ENCODE results near the gene MTM1.

MTM1 gene

DNA sequence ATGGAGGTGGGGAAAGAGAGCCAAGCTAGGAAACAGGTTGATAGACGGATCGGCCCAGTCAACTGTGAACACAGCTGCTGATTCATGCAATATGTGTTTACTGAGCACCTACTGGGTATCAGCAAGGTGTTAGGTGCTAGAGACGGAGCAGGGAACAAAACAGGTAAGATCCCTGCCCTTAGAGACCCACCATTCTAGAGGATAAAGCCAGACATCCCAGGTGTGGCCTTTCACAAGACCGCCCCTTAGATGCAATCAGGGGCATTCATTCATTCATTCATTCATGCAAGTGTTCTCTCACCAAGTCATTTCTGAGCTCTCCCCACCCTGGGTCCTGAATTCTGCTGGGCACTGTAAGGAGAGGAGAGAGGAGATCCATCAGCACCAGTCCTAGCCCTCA lies 20.2 kb upstream of the MTM1 start:
- no peak for DNase-seq (ENCODE audit: low read depth in 4 of 4, low spot score in 1 of 4)

DNA sequence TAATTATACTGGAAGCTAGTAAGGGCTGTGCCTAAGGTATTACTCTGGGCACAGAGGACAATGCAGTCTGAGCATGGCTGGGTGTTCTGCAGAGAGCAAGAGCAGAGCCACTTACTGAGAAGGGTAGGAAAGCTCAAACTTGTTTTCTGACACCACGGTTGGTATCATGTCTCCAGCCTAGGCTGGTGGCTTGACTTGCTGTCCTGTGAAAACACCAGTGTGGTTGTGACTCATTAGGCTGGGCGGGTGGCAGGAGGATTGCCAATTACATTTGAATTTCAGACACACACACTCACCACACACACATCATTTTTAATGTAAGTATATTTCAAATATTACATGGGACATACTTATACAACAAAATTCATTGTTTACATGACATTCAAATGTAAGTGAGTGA lies 19.7 kb upstream of the MTM1 start:
- no peak for DNase-seq (ENCODE audit: low read depth in 4 of 4, low spot score in 1 of 4)

DNA sequence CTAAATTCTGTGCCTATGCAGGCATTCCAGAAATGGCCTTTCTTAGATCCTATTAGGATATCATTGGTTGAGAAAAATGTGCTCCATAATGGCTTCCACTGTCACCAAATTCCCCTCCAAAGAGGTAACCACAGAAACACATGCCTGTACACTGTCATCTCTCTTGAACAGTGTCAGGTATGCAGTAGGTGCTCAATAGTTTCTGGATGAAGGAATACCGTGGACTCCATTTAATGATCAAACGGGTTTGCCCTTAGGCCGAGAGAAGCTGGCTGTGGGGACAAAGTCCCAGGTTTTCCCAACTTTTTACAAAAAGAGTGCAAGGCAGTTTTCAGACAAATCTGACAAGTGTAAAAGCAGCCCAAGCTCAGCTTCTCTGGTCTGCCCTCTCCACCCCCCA lies 16.5 kb upstream of the MTM1 start:
- DNase-seq (ENCODE audit: low read depth in 4 of 4, low spot score in 1 of 4): no peak

GRCh38 chrX:150558424-150558823 lies 10.0 kb upstream of the MTM1 start:
- no peak for DNase-seq (ENCODE audit: low read depth in 4 of 4, low spot score in 1 of 4)

DNA sequence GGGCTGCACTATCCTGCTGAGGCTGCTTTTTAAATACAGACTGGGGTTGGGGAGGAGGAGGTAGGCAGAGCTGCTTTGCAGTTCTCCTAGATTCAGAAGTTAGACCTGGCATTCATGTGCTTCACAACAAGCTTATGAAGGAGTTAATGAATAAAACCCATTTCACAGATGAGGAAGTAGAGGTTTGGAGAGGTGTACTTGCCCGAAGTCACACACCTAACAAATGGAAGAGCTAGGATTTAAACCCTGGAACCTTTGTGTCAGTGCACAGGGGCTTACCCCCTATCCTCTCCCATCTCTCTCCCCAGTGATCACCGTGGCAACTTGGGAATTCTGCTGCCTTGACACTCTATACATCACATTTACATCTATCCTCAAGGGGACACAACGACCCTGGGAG lies 3.6 kb upstream of the MTM1 start:
- no peak for DNase-seq (ENCODE audit: low read depth in 4 of 4, low spot score in 1 of 4)

DNA sequence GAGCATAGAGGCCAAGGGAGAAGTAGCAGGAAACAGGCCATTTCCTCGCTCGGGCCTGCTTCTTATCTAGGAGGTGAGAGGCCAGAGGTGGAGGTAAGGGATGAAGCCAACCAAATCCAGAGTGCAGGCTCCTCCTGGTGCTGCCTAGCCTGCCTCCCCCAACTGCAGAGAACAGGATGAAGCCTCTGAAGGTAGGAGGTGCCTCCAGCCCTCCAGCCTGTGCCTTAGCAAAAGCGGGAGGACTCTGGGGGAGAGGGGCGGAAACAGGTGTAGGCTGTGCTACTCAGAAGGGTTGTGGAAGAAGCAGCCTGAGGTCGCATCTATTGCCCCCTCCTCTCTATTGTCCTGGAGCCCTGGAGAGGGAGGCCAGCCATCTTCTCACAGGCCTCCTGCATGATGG lies 2.9 kb upstream of the MTM1 start:
- DNase-seq (ENCODE audit: low read depth in 4 of 4, low spot score in 1 of 4): no peak

- no peak for DNase-seq (ENCODE audit: low read depth in 4 of 4, low spot score in 1 of 4)
These were observed 1.7 kb upstream of the MTM1 start for GRCh38 chrX:150566734-150567182.

- DNase-seq (ENCODE audit: low read depth in 4 of 4, low spot score in 1 of 4): no peak
These were observed 639 bp upstream of the MTM1 start for GRCh38 chrX:150567645-150568319.

GRCh38 chrX:150569155-150569477 lies 695 bp downstream of the MTM1 start:
- no peak for DNase-seq (ENCODE audit: low read depth in 4 of 4, low spot score in 1 of 4)

GRCh38 chrX:150570512-150570911 lies 2.1 kb downstream of the MTM1 start:
- no peak for DNase-seq (ENCODE audit: low read depth in 4 of 4, low spot score in 1 of 4)

DNA sequence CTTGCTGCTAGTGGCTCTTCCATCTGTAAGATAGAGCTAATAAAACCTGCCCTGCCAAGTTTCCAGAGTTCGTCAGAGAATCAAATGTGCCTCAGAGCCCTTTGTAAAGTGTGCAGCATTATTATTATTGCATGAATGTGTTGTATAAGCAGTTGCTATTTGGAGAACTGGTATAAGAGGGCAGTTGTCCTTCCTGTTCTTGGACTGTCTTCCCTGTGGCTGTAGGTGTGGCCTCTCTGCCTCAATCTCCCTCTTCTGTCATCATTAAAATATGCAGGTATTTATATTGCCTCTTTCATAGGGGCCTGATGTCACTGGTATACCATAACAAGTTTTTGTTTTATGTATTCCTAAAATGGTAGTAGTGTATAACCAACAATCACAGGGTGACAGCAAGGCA lies 3.8 kb downstream of the MTM1 start:
- no peak for DNase-seq (ENCODE audit: low read depth in 4 of 4, low spot score in 1 of 4)

GRCh38 chrX:150573106-150573505 lies 4.7 kb downstream of the MTM1 start:
- DNase-seq (ENCODE audit: low read depth in 4 of 4, low spot score in 1 of 4): no peak

- peak in 1 of 4 experiments; percentile 26 for DNase-seq (ENCODE audit: low read depth in 4 of 4, low spot score in 1 of 4)
These were observed 5.3 kb downstream of the MTM1 start for GRCh38 chrX:150573702-150574101.

DNA sequence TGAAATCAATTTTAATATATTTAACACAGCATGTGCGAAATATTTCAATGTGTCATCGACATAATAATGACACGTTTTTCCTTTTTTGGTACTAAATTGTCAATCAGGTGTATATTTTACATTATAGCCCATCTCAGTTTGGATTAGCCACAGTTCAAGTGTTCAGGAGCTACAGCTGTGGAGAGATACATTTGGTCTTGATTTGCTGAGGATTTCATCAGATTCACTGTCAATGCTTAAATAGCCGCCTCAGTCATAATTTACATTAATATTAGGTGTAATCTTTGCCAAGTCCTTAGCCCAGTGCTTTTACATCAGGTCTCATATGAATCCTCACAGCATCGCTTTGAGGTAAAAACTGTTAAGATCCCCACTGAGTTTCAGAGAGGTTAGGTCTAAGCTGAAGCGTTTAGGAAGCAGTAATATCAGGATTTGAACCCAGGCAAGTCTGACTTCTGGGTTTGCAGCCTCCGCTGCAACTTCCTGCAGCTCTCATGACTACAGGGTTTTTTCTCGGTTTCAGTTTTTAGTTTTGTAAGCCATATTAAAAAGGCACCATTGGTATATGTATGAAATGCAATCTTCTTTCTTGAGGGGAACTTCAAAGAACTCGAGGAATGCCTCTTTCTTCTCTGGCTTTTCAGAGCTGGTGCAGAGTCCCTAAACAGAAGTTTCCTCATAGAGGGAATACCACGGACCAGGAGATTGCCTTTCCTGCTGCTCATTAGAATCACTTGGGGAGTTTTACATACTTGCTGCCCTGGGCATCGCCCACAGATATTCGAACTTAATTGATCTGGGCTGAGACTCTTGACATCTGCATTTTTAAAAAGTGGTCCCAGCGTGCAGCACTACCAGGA lies 6.4 kb downstream of the MTM1 start:
- no peak for DNase-seq (ENCODE audit: low read depth in 4 of 4, low spot score in 1 of 4)

DNA sequence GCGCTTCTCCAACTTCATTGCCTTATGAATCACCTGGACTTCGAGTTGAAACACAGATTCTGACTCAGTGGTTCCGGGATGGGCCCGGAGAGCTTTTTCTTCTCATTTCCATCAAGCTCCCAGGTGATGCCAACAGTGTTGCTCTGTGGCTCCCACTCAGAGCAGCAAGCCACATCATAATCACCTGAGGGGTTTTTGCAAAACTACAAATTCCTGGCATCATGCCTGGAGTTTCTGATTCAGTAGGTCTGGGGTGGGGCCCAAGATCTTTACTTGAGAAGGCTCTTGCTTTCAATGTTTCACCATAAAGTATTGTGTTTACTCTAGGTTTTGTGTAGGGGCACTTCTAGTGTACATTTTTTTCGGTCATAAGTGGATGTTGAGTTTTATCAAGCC lies 7.0 kb downstream of the MTM1 start:
- peak in 3 of 4 experiments; percentile 20 to 45 (median 39) for DNase-seq (ENCODE audit: low read depth in 4 of 4, low spot score in 1 of 4)

- DNase-seq (ENCODE audit: low read depth in 4 of 4, low spot score in 1 of 4): no peak
These were observed 8.8 kb downstream of the MTM1 start for GRCh38 chrX:150577174-150577573.

GRCh38 chrX:150581093-150581775 lies 12.8 kb downstream of the MTM1 start:
- DNase-seq (ENCODE audit: low read depth in 4 of 4, low spot score in 1 of 4): no peak

GRCh38 chrX:150582338-150582948 lies 14.0 kb downstream of the MTM1 start:
- no peak for DNase-seq (ENCODE audit: low read depth in 4 of 4, low spot score in 1 of 4)

DNA sequence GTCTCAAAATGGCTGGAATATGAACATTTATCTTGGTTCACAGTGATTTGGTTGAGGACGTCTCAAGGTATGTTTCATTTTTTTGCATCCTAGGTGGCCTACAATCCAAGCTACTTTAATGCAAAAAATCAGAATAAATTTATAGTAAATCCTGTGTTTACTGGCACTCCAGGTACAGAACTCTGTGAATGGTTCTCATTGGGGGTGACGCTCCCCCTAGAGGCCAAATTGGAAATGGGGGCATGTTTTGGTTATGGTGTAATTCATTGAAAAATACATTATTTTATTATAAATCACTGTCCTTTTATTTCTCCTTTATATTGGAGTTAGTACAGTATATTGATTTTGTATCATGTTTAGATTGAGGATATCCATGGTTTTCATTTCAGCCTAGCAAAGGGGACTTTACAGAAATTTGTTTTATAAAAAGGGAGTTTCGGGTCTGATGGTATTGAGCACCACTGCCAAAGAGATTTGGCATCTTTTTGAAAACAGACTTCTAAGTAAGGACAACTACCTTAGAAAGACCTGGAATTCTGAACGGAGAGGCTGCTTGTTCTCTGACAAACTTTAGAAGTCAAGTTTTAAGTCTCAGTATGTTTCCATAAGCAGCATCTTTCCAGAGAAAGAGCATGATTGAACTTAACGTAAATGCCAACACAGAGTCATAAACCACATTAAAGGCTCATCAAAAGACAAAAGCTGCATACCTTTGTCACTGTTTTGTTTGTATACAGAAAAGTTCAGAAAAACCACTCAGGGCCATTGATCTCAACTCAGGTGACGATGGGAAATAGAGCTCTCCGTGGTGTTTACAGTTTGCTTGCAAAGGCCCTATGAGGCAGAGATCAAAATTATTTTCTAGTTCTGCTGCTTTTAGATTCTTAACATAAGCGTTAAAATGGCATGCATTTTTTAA lies 19.4 kb downstream of the MTM1 start:
- no peak for DNase-seq (ENCODE audit: low read depth in 4 of 4, low spot score in 1 of 4)

- DNase-seq (ENCODE audit: low read depth in 4 of 4, low spot score in 1 of 4): no peak
These were observed 26.2 kb downstream of the MTM1 start for GRCh38 chrX:150594584-150594983.

DNA sequence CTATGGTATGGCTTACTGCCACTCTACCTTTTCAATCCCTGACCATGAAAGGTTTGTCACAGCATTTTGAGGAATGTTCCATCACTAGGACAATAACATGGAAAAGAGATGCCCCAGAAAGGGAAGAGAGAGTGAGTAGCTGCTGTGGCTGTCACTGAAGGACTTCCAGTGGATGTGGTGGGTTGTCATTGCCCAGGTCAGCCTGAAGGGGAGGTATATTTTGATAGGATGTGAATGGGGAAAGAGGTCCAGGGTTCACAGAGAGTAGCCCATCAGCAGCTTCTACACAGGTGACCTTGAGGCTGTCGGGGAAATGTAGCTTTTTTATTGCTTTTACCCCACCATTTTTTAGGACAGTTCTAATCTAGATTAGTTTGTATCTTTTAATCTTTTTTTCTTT lies 30.8 kb downstream of the MTM1 start:
- DNase-seq (ENCODE audit: low read depth in 4 of 4, low spot score in 1 of 4): no peak

Measured in stimulated activated CD4-positive, alpha-beta T cell treated with anti-CD3 and anti-CD28 coated beads, Interleukin-1b, Interleukin-23, amount 100 ng/mL, for 24 hours (primary cell).